Measurements from ENCODE around the gene ELOVL5.

ELOVL5 gene

DNA sequence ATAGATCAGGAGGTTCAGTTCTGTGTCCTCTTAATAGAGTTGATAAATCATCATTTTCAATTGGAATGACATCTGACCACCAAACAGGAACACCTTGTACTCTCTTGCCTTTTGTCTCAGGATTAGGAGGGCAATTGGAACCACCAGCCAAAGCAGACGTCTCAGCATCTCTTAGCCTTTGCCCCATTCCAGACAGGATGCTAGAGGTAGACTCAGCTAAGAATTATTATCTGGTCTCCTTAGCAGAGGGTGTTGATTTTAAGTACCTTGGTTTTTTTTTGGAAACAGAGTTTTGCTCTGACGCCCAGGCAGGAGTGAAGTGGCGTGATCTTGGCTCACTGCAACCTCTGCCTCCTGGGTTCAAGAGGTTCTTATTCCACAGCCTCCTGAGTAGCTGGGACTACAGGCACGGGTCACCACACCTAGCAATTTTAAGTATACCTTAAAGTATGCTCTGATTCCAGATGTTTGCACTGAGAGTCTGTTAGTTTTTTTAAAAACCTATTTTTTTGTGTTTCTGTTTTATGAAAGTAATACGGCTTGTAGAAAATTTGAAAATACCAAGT, 28.0 kb upstream of the ELOVL5 start:
- TF ChIP-seq CTCF (IDR thresholded peaks at IDR 0.05; ENCODE audit: insufficient read depth, low read length, poor library complexity, severe bottlenecking) (no peak), EZH2phosphoT487 (conservative IDR thresholded peaks at IDR 0.05; ENCODE audit: low read length) (no peak)
- Histone ChIP-seq H4K20me1 (ENCODE audit: low read depth, low read length) (no peaks in the 10 kb centered on the region), H3K9ac (ENCODE audit: low read length) (no peak overlapping the region), H3K9me2 (replicated peaks; ENCODE audit: insufficient read depth, low read length) (no peaks in the 10 kb centered on the region), H3F3A (ENCODE audit: insufficient read depth) (no peaks in the 10 kb centered on the region), H3K79me2 (ENCODE audit: insufficient read depth, low read length) (no peaks in the 10 kb centered on the region), H2AFZ (ENCODE audit: low read depth, low read length, severe bottlenecking) (no peak overlapping the region), H3K36me3 (ENCODE audit: low read length) (no peaks in the 10 kb centered on the region), H3K4me2 (ENCODE audit: low read depth, low read length, poor library complexity, severe bottlenecking) (no peak overlapping the region), H3K27ac (ENCODE audit: low read depth, low read length) (no peak overlapping the region), H3K27me3 (ENCODE audit: low read length) (no peaks in the 10 kb centered on the region), H3K9me3 (ENCODE audit: insufficient read depth, low read length) (no peaks in the 10 kb centered on the region), H3K4me3 (ENCODE audit: insufficient read depth, low read length, poor library complexity, severe bottlenecking) (no peak overlapping the region)

- Histone ChIP-seq H3K9me3 (ENCODE audit: insufficient read depth, low read length) (no peaks in the 10 kb centered on the region), H3K4me2 (ENCODE audit: low read depth, low read length, poor library complexity, severe bottlenecking) (no peak overlapping the region), H3K9me2 (replicated peaks; ENCODE audit: insufficient read depth, low read length) (no peaks in the 10 kb centered on the region), H3K27ac (ENCODE audit: low read depth, low read length) (no peak overlapping the region), H3K79me2 (ENCODE audit: insufficient read depth, low read length) (no peaks in the 10 kb centered on the region), H3K36me3 (ENCODE audit: low read length) (no peaks in the 10 kb centered on the region), H3K4me3 (ENCODE audit: insufficient read depth, low read length, poor library complexity, severe bottlenecking) (no peak overlapping the region), H4K20me1 (ENCODE audit: low read depth, low read length) (no peaks in the 10 kb centered on the region), H3F3A (ENCODE audit: insufficient read depth) (no peaks in the 10 kb centered on the region), H3K27me3 (ENCODE audit: low read length) (no peaks in the 10 kb centered on the region), H3K9ac (ENCODE audit: low read length) (no peak overlapping the region), H2AFZ (ENCODE audit: low read depth, low read length, severe bottlenecking) (no peak overlapping the region)
- TF ChIP-seq CTCF (IDR thresholded peaks at IDR 0.05; ENCODE audit: insufficient read depth, low read length, poor library complexity, severe bottlenecking): no peak
- TF ChIP-seq EZH2phosphoT487 (conservative IDR thresholded peaks at IDR 0.05; ENCODE audit: low read length): no peak
Measured at GRCh38 chr6:53375847-53376246, 27.1 kb upstream of the ELOVL5 start.

DNA sequence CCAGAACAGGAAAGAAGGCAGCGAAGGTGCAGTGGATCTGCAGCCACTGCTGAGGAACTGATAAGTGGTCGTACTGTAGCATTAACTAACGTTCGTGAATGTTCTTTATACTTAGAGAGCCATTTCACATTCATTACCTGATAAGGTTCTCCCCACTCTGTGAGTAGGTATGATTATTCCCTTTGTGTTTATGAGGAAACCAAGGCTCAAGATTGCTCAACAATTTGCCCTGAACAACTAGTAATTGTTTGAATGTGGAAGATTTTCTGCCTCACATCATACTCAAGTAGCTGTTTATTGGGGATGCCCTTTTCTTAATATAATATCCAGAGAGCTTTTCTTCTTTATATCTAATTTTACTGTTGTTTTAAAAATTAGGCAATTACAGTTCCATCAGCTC, 24.9 kb upstream of the ELOVL5 start:
- no peak overlapping the region for H3K4me2 ChIP-seq (ENCODE audit: low read depth, low read length, poor library complexity, severe bottlenecking)
- H4K20me1 ChIP-seq (ENCODE audit: low read depth, low read length): no peaks in the 10 kb centered on the region
- H3K9me2 ChIP-seq (replicated peaks; ENCODE audit: insufficient read depth, low read length): no peaks in the 10 kb centered on the region
- no peak overlapping the region for H3K4me3 ChIP-seq (ENCODE audit: insufficient read depth, low read length, poor library complexity, severe bottlenecking)
- no peaks in the 10 kb centered on the region for H3K27me3 ChIP-seq (ENCODE audit: low read length)
- no peaks in the 10 kb centered on the region for H3F3A ChIP-seq (ENCODE audit: insufficient read depth)
- H2AFZ ChIP-seq (ENCODE audit: low read depth, low read length, severe bottlenecking): no peak overlapping the region
- H3K36me3 ChIP-seq (ENCODE audit: low read length): no peaks in the 10 kb centered on the region
- no peaks in the 10 kb centered on the region for H3K9me3 ChIP-seq (ENCODE audit: insufficient read depth, low read length)
- no peak for TF ChIP-seq EZH2phosphoT487 (conservative IDR thresholded peaks at IDR 0.05; ENCODE audit: low read length)
- TF ChIP-seq CTCF (IDR thresholded peaks at IDR 0.05; ENCODE audit: insufficient read depth, low read length, poor library complexity, severe bottlenecking): no peak
- no peak overlapping the region for H3K9ac ChIP-seq (ENCODE audit: low read length)
- H3K27ac ChIP-seq (ENCODE audit: low read depth, low read length): no peak overlapping the region
- H3K79me2 ChIP-seq (ENCODE audit: insufficient read depth, low read length): no peaks in the 10 kb centered on the region

Data from SU-DHL-6 (cell line).